Gastrocnemius medialis (tissue), 4 donors: ENCODE results near the gene NPHP1. TPM values are rescaled to one million over a fixed set of nuclear protein-coding genes. Genes with fewer than 3 reads are reported as not detected.

ENCODE experiments used
- ATAC-seq, 2 donors: fragments of 150-250 bp; one replicate each; pipeline ENCODE4 v1.9.1; 2016
- DNase-seq, 2 donors: peaks; one replicate each; pipeline ENCODE4 v3.0.0-alpha.2; 2019
- H3K27ac ChIP-seq, 4 donors: fragments of 200-600 bp; sonication (generic); 1 replicate in 1 of 4; 2 replicates in 3 of 4; pipeline ENCODE4 v1.5.1; 2016 to 2018; ENCODE audit warnings: mild to moderate bottlenecking in 2 of 4, moderate library complexity in 1 of 4
- H3K27me3 ChIP-seq, 3 donors: fragments of 200-600 bp; sonication (generic) in 2 of 3; 1 replicate in 1 of 3; 2 replicates in 2 of 3; pipeline versions ENCODE4 v1.5.1 to v1.6.0; 2016 to 2019; ENCODE audit warnings: mild to moderate bottlenecking in 1 of 3, moderate library complexity in 1 of 3
- H3K36me3 ChIP-seq, 2 donors: fragments of 200-600 bp; sonication (generic) in 1 of 2; one replicate each; pipeline ENCODE4 v1.5.1; 2017 to 2018
- H3K4me1 ChIP-seq, 2 donors: fragments of 200-600 bp; sonication (generic) in 1 of 2; one replicate each; pipeline ENCODE4 v1.5.1; 2016 to 2017; ENCODE audit warnings: mild to moderate bottlenecking in 2 of 2
- H3K4me3 ChIP-seq, 4 donors: fragments of 200-600 bp; sonication (generic) in 3 of 4; 1 replicate in 1 of 4; 2 replicates in 3 of 4; pipeline ENCODE4 v1.5.1; 2016 to 2019; ENCODE audit warnings: mild to moderate bottlenecking in 2 of 4
- H3K9me3 ChIP-seq, 3 donors: fragments of 200-600 bp; sonication (generic) in 2 of 3; 1 replicate in 1 of 3; 2 replicates in 2 of 3; pipeline ENCODE4 v1.5.1; 2016 to 2019
- CTCF ChIP-seq, 5 experiments: fragments of 450-650 bp in 3 of 5; fragments of 200-600 bp in 2 of 5; sonication (generic) in 2 of 5; IDR thresholded peaks in 4 of 5; conservative IDR thresholded peaks in 1 of 5; 1 replicate in 4 of 5; 2 replicates in 1 of 5; pipeline ENCODE4 v1.5.1; 2016 to 2019; ENCODE audit warnings: antibody characterized with exemption in 5 of 5, mild to moderate bottlenecking in 3 of 5, moderate library complexity in 3 of 5
- POLR2A ChIP-seq, 2 donors: fragments of 450-650 bp; IDR thresholded peaks; one replicate each; pipeline ENCODE4 v1.6.1; 2017; ENCODE audit warnings: antibody characterized with exemption in 2 of 2, mild to moderate bottlenecking in 2 of 2, moderate library complexity in 2 of 2
- in situ Hi-C, 4 donors: fragments of 200-750 bp; cut with MboI; loops; one replicate each; pipeline versions ENCODE4 v1.15.0 to v1.8.0; 2017; ENCODE audit warnings: low sequenced_read_pairs in 4 of 4
- intact Hi-C: fragments of 100-400 bp; cut with DNase I; formaldehyde crosslinking; loops from one replicate; pipeline ENCODE4 v1.15.1; 2023; ENCODE audit warnings: low total_unique reads
- total RNA-seq, 4 donors: library from RNA; depleted of rRNA; stranded (reverse); fragments of >200 nt; gene quantifications; one replicate each; pipeline versions ENCODE4 v1.1.0 to v1.2.3, GENCODE V29; 2016

The NPHP1 gene
- total RNA-seq, 4 donors from 2014 or later, result 3.8 to 10.3 (median 4.6) TPM

- ATAC-seq, result no peak
- no peaks in the 10 kb centered on the region for H3K9me3 ChIP-seq
- TF ChIP-seq POLR2A (IDR thresholded peaks at IDR 0.05), result no peak
- no peak for TF ChIP-seq CTCF (IDR thresholded peaks at IDR 0.05 in 4 of 5, conservative IDR thresholded peaks at IDR 0.05 in 1 of 5)
- no peak overlapping the region for H3K4me3 ChIP-seq
- in situ Hi-C loops, result no loop called here
- intact Hi-C loops, result no loop called here
- no peak for DNase-seq
- no peaks in the 10 kb centered on the region for H3K4me1 ChIP-seq
- no peak overlapping the region for H3K27ac ChIP-seq
- no peaks in the 10 kb centered on the region for H3K27me3 ChIP-seq
- H3K36me3 ChIP-seq, result peaks cover 0 to 64% of the 10 kb centered on the region in 2 donors
Measured at GRCh38 chr2:110143982-110144381, 60.8 kb downstream of the NPHP1 start.

- Histone ChIP-seq H3K36me3 (peaks cover 0 to 40% of the 10 kb centered on the region in 2 donors), H3K27ac (no peak overlapping the region), H3K9me3 (no peaks in the 10 kb centered on the region), H3K4me3 (no peak overlapping the region), H3K27me3 (no peaks in the 10 kb centered on the region), H3K4me1 (no peaks in the 10 kb centered on the region)
- intact Hi-C loops, result no loop called here
- no peak for ATAC-seq
- no peak for DNase-seq
- in situ Hi-C loops, result no loop called here
- TF ChIP-seq CTCF (IDR thresholded peaks at IDR 0.05 in 4 of 5, conservative IDR thresholded peaks at IDR 0.05 in 1 of 5), result no peak
- no peak for TF ChIP-seq POLR2A (IDR thresholded peaks at IDR 0.05)
Measured at GRCh38 chr2:110140401-110140800, 64.4 kb downstream of the NPHP1 start.

GRCh38 chr2:110134025-110134424, 70.8 kb downstream of the NPHP1 start:
- Histone ChIP-seq H3K4me3 (no peak overlapping the region), H3K27ac (no peak overlapping the region), H3K4me1 (no peaks in the 10 kb centered on the region), H3K9me3 (no peaks in the 10 kb centered on the region), H3K27me3 (no peaks in the 10 kb centered on the region), H3K36me3 (peaks cover 0 to 43% of the 10 kb centered on the region in 2 donors)
- DNase-seq (no peak), ATAC-seq (no peak)
- TF ChIP-seq POLR2A (IDR thresholded peaks at IDR 0.05), result no peak
- TF ChIP-seq CTCF (IDR thresholded peaks at IDR 0.05 in 4 of 5, conservative IDR thresholded peaks at IDR 0.05 in 1 of 5), result no peak
- intact Hi-C loops (no loop called here), in situ Hi-C loops (no loop called here)

GRCh38 chr2:110131166-110131565, 73.6 kb downstream of the NPHP1 start:
- no peaks in the 10 kb centered on the region for H3K27me3 ChIP-seq
- peaks cover 0 to 71% of the 10 kb centered on the region in 2 donors for H3K36me3 ChIP-seq
- H3K4me3 ChIP-seq, result no peak overlapping the region
- TF ChIP-seq POLR2A (IDR thresholded peaks at IDR 0.05) (no peak), CTCF (IDR thresholded peaks at IDR 0.05 in 4 of 5, conservative IDR thresholded peaks at IDR 0.05 in 1 of 5) (no peak)
- in situ Hi-C loops, result no loop called here
- H3K9me3 ChIP-seq, result no peaks in the 10 kb centered on the region
- H3K4me1 ChIP-seq, result no peaks in the 10 kb centered on the region
- ATAC-seq (no peak), DNase-seq (no peak)
- intact Hi-C loops, result no loop called here
- no peak overlapping the region for H3K27ac ChIP-seq

GRCh38 chr2:110130757-110131156, 74.1 kb downstream of the NPHP1 start:
- intact Hi-C loops, result no loop called here
- in situ Hi-C loops, result no loop called here
- TF ChIP-seq POLR2A (IDR thresholded peaks at IDR 0.05) (no peak), CTCF (IDR thresholded peaks at IDR 0.05 in 4 of 5, conservative IDR thresholded peaks at IDR 0.05 in 1 of 5) (no peak)
- H3K4me1 ChIP-seq, result no peaks in the 10 kb centered on the region
- H3K36me3 ChIP-seq, result peaks cover 0 to 75% of the 10 kb centered on the region in 2 donors
- no peak for ATAC-seq
- no peaks in the 10 kb centered on the region for H3K9me3 ChIP-seq
- no peak for DNase-seq
- H3K4me3 ChIP-seq, result no peak overlapping the region
- H3K27ac ChIP-seq, result no peak overlapping the region
- no peaks in the 10 kb centered on the region for H3K27me3 ChIP-seq
